Measurements from ENCODE around the gene LYPD4.
"Not testable (repeated sequence)": the region's sequence is repeated elsewhere in the genome, so short reads cannot be mapped to it uniquely, and the experiment has no call there.

Gene LYPD4

DNA sequence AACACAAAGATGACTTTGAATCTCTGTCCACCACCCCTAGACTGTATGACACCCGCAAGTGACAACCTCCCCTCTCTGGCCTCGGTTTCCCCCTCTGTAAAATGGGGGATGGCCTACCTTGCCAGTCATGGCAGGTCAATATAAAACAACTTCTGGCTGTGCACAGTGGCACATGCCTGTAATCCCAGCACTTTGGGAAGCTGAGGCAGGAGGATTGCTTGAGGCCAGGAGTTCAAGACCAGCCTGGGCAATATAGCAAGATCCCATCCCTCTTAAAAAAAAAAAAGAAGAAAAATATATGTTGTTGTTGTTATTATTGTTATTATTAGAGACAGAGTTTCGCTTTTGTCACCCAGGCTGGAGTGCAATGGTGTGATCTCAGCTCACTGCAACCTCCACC lies 31.5 kb upstream of the LYPD4 start:
- DNase-seq: not testable (repeated sequence)

- peak in 42 of 58 donors; percentile 3 to 71 (median 28) for DNase-seq
These were observed 28.5 kb upstream of the LYPD4 start for GRCh38 chr19:41872775-41873647.

DNA sequence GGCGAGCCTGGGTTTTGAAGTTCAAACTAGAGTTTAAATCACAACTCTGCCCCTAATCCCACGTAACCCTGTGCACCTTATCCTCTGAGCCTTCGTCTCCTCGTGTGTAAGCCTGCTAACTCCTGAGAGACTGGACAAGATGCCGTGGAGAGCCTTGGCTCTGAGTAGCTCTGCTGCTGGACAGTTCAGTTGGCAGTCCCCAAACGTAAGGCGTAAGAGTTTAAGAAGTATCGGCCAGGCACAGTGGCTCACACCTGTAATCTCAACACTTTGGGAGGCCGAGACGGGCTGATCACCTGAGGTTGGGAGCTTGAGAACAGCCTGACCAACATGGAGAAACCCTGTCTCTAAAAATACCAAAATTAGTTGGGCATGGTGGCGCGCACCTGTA lies 27.9 kb upstream of the LYPD4 start:
- no peak for DNase-seq

DNA sequence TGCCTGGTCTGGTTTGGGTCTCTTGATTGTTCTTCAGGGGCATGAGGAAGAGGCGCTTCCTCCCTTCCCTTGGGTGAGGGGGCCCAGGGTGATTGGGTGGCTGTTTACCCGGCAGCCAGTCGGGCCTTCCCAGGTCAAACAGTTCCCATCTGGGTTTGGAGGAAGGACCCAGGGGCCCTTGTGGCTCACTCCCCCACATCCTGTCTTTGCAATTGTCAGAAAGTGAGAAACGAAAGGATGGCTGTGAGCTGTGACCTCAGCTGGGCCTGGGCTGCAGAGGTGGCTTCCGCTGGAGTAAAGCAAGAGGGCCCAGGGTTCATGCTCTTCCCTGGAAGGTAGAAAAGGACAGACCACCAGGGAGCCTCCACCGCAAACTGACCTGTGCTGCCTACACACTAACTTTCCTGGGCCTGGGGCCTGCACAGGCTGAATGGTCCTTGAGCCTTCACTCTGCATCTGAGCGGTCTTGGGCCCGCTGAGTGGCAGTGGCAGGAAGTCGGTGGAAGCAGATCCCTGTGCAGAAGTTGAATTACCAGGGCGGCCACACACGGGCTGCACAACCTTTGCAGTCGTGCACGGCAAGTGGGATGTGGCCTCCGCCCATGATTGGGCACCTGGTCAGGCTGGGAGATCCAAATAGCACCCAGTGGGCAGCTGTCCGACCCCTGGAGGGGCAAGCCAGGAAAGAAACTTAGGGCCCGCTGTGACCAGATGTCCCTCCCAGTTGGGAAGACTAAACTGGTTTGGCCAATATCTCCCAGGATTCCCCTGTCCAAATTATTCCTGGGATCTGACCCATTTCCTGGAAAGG lies 27.3 kb upstream of the LYPD4 start:
- peak in 3 of 58 donors; percentile 2 to 22 (median 9) for DNase-seq

DNA sequence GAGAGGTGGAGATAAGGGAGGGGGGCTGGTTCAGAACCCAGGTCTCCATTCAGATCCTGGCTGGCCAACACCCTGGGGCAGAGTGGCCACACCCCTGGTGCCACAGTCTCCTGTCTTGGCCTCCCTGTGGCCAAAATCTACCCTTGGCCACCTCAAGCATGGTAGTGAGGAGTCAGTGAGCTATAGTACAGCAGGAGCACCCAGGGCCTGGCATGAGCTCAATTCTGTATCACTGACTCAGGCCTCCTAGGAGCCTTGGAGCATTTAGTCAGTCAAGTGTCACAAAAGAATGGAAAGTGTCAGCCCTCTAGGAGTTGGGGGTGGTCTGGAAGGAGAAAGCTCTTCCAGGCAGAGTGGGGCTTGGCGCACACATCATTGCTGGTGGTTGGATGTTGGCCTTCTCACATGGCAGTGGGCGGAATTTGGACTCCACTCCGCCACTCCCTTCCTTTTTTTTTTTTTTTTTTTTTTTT lies 26.0 kb upstream of the LYPD4 start:
- DNase-seq: no peak

GRCh38 chr19:41869374-41869955 lies 25.0 kb upstream of the LYPD4 start:
- DNase-seq: no peak

GRCh38 chr19:41868989-41869300 lies 24.5 kb upstream of the LYPD4 start:
- no peak for DNase-seq

DNA sequence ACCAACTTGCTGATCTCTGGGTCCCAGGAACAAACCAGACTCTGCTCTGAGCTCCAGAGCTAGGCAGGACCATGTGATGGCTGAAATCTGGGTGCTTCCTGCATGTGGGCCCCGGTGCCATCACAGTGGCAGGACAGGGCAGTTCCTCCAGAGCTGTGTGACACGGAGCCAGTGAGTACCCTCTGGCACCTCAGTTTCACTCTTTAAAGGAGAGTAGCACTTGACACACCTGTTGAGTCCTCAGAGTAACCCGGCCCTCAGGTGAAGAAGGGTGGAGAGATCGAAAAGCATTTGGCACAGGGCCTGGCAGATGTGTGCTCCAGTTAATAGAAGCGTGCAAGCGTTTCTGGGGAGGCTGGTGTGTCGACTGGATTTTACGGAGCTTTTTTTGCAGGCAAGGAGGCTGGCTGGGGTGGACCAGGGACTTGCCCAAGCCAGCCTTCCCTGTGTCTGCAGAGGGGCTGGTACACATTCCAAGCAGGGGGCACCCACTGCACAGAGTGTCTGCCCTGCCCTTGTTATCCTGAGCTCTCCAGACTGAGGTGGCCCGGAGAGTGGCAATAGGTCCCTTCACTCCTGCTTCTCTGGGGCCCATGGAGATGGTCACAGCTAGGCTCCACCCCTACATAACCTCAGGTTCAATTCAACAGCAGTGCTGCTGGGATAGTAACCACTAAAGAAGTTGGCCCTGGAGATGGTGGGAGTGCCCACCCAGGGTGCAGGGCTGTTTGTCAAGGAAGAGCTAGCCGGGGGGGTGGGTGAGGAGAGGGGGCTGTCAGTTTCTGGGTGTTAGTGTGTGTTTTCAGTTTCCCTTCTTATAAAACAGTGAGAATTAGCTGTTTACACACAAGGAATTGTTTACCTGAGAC lies 23.9 kb upstream of the LYPD4 start:
- no peak for DNase-seq

DNA sequence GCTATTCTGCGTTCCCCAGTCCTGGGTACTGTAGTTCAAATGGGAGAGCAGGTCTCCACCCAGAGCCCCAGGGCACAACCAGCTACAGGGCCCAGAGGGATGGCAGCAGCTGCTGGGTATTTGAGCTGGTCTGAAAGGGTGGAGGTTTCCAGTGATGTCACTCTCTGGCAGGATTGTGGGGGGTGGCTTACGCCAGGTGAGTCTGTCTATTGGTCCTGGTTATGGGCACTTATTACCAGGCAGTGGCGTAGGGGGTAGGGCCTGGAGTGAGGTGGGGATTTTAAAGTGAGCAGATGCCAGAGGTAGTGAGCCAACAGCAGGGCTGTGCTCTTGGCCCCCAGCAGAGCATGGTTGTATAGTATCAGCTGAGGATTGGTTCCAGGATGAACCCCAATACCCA lies 21.8 kb upstream of the LYPD4 start:
- no peak for DNase-seq

DNA sequence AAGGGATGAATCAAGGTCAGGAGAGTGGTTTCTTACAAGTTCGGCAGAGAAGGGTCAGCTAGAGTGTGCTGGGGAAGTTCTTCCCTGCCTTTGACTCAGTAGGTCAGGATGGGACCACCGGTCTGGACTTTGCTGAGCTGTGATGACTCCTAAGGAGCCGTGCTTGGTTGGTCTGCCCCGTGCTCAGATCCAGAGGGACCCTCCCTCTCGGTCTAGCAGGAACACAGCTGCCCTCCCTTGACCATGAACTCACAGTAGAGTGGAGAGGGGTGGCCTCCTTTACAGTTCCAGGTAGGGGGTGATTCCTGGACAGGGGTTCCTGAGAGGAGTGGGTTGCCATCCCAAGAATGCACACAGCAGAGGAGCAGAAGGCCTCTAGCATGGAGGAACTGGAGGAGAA lies 19.9 kb upstream of the LYPD4 start:
- no peak for DNase-seq

GRCh38 chr19:41863209-41863931 lies 18.9 kb upstream of the LYPD4 start:
- DNase-seq: no peak

DNA sequence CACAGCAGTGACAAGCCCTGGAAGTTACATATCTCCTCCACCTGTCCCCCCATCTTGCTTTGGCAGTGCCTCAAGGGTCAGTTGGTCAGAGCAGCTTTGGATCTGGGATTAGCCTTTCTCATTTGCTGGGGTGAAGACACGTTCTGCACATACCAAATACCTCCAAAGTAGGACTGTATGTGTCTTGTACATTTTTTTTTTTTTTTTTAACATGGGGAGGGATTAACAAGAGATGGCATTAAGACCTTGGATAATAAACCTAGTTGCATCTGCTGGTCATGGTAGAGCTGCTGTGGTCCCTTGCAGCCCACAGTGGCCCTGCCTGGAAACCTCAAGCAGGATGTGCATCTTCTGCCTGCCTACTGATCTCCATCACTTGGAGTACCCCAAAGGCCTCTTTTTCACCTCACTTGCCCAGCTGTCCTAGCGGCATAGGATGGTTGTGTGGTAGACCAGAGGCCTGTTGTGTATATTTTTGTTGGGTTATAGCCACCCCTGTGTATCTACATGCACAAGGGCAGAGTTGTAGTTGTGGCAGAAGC lies 18.0 kb upstream of the LYPD4 start:
- no peak for DNase-seq

DNA sequence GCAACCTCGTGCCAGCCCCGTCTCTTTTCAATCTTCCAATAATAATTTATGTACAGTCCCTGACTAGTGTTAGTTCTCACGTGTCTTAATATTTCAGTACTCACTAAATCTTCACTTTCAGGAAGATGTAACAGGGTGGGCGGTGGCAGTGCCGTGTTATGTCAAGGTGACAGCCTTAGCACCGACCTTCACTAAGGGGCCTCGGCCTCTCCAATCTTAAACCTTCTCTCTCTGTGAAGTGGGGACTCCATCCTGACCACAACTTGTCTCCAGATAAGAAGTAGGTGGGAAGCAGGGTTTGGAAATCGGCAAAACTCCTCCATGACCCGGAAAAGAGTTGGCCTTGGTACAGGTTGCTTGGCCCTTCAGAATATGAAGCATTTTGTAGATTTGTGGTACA lies 17.4 kb upstream of the LYPD4 start:
- no peak for DNase-seq

DNA sequence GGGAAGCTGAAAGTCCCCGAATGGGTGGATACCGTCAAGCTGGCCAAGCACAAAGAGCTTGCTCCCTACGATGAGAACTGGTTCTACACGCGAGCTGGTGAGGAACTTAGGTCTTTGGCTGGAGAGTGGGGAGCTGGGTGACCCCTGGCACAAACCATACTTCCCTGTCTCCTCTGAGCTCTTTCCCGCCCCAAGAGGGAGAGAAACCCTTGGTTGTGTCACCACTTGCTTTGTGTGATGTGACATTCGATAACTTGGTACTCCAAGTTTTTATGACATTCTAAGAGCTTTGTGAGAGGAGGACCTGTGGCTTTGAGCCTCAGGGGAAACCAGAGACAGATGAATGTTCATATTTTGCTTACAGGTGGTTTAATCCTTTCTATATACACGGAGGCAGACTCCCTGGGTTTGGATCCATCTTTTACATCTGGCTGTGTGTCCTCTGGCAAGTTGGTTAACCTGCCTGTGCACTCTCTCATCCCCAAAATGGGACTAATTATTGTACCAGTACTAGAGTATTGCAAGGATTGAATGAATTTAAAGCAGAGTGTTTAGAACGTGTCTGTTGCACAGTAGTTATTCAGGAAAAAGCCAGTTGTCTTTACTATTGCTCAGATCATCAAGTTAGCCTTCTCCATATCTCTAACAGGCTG lies 16.8 kb upstream of the LYPD4 start:
- DNase-seq: no peak

- peak in 1 of 58 donors; percentile 14 for DNase-seq
These were observed 16.1 kb upstream of the LYPD4 start for GRCh38 chr19:41860419-41861115.

- DNase-seq: peak; percentile 91 to 99 (median 98)
These were observed 15.3 kb upstream of the LYPD4 start, which contains the start of gene RPS19 for GRCh38 chr19:41859618-41860418. TSS of gene RPS19 (plus strand) at chr19:41860255. CDS start at chr19:41860775, 520 bp downstream.

- no peak for DNase-seq
These were observed 14.7 kb upstream of the LYPD4 start for GRCh38 chr19:41859213-41859617.

- DNase-seq: no peak
These were observed 9.3 kb upstream of the LYPD4 start for GRCh38 chr19:41853768-41854167.
